Uterus (tissue), 4 donors: ENCODE data around the gene JUNB. TPM values are rescaled to one million over a fixed set of nuclear protein-coding genes. Genes with fewer than 3 reads are reported as not detected.

Experiments
- DNase-seq, 2 donors: peaks; one replicate each; pipeline ENCODE4 v3.0.0-alpha.2; 2019 to 2020
- H3K27ac ChIP-seq, 2 donors: fragments of 200-600 bp; sonication (generic); 1 replicate in 1 of 2; 2 replicates in 1 of 2; pipeline ENCODE4 v1.5.1; 2016 to 2018
- H3K27me3 ChIP-seq, 2 donors: fragments of 200-600 bp; sonication (generic); one replicate each; pipeline ENCODE4 v1.5.1; 2018 to 2019; ENCODE audit warnings: control low read depth in 1 of 2
- H3K36me3 ChIP-seq, 2 donors: fragments of 200-600 bp; sonication (generic); one replicate each; pipeline ENCODE4 v1.5.1; 2019; ENCODE audit warnings: control low read depth in 1 of 2
- H3K4me1 ChIP-seq, 2 donors: fragments of 200-600 bp; sonication (generic); one replicate each; pipeline ENCODE4 v1.5.1; 2018 to 2019; ENCODE audit warnings: control low read depth in 1 of 2
- H3K4me3 ChIP-seq, 2 donors: fragments of 200-600 bp; sonication (generic); 1 replicate in 1 of 2; 2 replicates in 1 of 2; pipeline ENCODE4 v1.5.1; 2018 to 2019; ENCODE audit warnings: mild to moderate bottlenecking in 1 of 2
- H3K9me3 ChIP-seq, 2 donors: fragments of 200-600 bp; sonication (generic); one replicate each; pipeline ENCODE4 v1.5.1; 2019; ENCODE audit warnings: control low read depth in 1 of 2
- CTCF ChIP-seq, 4 experiments: fragments of 200-600 bp in 2 of 4; fragments of 450-650 bp in 2 of 4; sonication (generic) in 2 of 4; IDR thresholded peaks; one replicate each; pipeline ENCODE4 v1.5.1; 2016 to 2019; ENCODE audit warnings: antibody characterized with exemption in 4 of 4, mild to moderate bottlenecking in 2 of 4, moderate library complexity in 1 of 4
- POLR2A ChIP-seq, 2 donors: fragments of 450-650 bp; IDR thresholded peaks; one replicate each; pipeline ENCODE4 v1.6.1; 2016; ENCODE audit warnings: antibody characterized with exemption in 2 of 2, mild to moderate bottlenecking in 1 of 2, moderate library complexity in 1 of 2
- intact Hi-C: fragments of 100-400 bp; cut with DNase I; formaldehyde crosslinking; loops from one replicate; pipeline ENCODE4 v1.15.1; 2023; ENCODE audit warnings: low total_unique reads
- total RNA-seq, 4 donors: library from RNA; depleted of rRNA in 3 of 4; stranded (reverse); fragments of >200 nt in 3 of 4; gene quantifications; one replicate each; pipeline versions ENCODE4 v1.1.0 to v1.2.4, GENCODE V29; 2014 to 2023
- donor health status: DM: yes; HTN: yes; CAD: no.

Gene JUNB
- total RNA-seq, 4 donors from 2014 or later: 47.4 to 417 (median 81.5) TPM

GRCh38 chr19:12789098-12789903 is 2.0 kb upstream of the JUNB start:
- Histone ChIP-seq H3K27ac (peak overlapping the region; percentile 98 to 100), H3K36me3 (no peaks in the 10 kb centered on the region), H3K9me3 (no peaks in the 10 kb centered on the region), H3K27me3 (no peaks in the 10 kb centered on the region), H3K4me3 (peak overlapping the region; percentile 84 to 87), H3K4me1 (peaks cover 0 to 10% of the 10 kb centered on the region in 2 donors)
- intact Hi-C loops: no loop called here
- peak in 1 of 2 donors; percentile 62 for DNase-seq
- TF ChIP-seq POLR2A (IDR thresholded peaks at IDR 0.05) (no peak), CTCF (IDR thresholded peaks at IDR 0.05) (no peak)

- Histone ChIP-seq H3K36me3 (no peaks in the 10 kb centered on the region), H3K4me3 (peak overlapping the region; percentile 84 to 87), H3K27ac (peak overlapping the region; percentile 98 to 100), H3K4me1 (peaks cover 0 to 10% of the 10 kb centered on the region in 2 donors), H3K27me3 (no peaks in the 10 kb centered on the region), H3K9me3 (no peaks in the 10 kb centered on the region)
- peak; percentile 92 to 94 for TF ChIP-seq POLR2A (IDR thresholded peaks at IDR 0.05)
- peak in 1 of 4 experiments; percentile 18 for TF ChIP-seq CTCF (IDR thresholded peaks at IDR 0.05)
- DNase-seq: peak; percentile 97 to 98
- intact Hi-C loops: no loop called here
Measured at GRCh38 chr19:12789904-12790619, 1.2 kb upstream of the JUNB start.

GRCh38 chr19:12790628-12791344 is 500 bp upstream of the JUNB start:
- Histone ChIP-seq H3K27ac (peak overlapping the region; percentile 98 to 100), H3K4me1 (peaks cover 0 to 10% of the 10 kb centered on the region in 2 donors), H3K4me3 (peak overlapping the region; percentile 84 to 87), H3K36me3 (no peaks in the 10 kb centered on the region), H3K27me3 (no peaks in the 10 kb centered on the region), H3K9me3 (no peaks in the 10 kb centered on the region)
- DNase-seq: peak in 1 of 2 donors; percentile 46
- intact Hi-C loops: no loop called here
- TF ChIP-seq CTCF (IDR thresholded peaks at IDR 0.05): no peak
- no peak for TF ChIP-seq POLR2A (IDR thresholded peaks at IDR 0.05)

GRCh38 chr19:12792051-12792852 is 966 bp downstream of the JUNB start:
- intact Hi-C loops: loop anchor here (2.0 kb wide), 1 partner anchor 15 kb away; no protein-coding TSS in a partner anchor
- peak; percentile 59 to 61 for DNase-seq
- peaks cover 0 to 10% of the 10 kb centered on the region in 2 donors for H3K4me1 ChIP-seq

More at GRCh38 chr19:12792051-12792852, 966 bp downstream of the JUNB start:
- peak in 1 of 4 experiments; percentile 14 for TF ChIP-seq CTCF (IDR thresholded peaks at IDR 0.05)
- TF ChIP-seq POLR2A (IDR thresholded peaks at IDR 0.05): peak in 1 of 2 donors; percentile 35
- Histone ChIP-seq H3K9me3 (no peaks in the 10 kb centered on the region), H3K4me3 (peak overlapping the region; percentile 84 to 87), H3K27me3 (no peaks in the 10 kb centered on the region), H3K27ac (peak overlapping the region; percentile 98 to 100), H3K36me3 (no peaks in the 10 kb centered on the region)
